ENCODE data around the gene COIL.

DNA sequence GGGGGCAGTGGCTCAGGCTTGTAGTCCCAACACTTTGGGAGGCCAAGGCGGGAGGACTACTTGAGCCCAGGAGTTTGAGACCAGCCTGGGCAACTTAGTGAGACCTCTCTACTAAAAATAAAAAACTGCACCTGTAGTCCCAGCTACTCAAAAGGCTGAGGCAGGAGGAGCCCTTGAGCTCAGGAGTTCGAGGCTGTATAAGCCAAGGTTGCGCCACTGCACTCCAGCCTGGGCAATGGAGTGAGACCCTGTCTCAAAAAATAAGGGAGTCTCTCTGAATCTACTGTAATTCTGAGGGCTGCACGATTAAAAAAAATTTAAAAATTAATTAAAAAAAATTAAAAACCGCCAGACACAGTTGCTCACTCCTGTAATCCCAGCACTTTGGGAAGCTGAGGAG lies 3.9 kb downstream of the COIL start:
- TF ChIP-seq, protein P1, sequence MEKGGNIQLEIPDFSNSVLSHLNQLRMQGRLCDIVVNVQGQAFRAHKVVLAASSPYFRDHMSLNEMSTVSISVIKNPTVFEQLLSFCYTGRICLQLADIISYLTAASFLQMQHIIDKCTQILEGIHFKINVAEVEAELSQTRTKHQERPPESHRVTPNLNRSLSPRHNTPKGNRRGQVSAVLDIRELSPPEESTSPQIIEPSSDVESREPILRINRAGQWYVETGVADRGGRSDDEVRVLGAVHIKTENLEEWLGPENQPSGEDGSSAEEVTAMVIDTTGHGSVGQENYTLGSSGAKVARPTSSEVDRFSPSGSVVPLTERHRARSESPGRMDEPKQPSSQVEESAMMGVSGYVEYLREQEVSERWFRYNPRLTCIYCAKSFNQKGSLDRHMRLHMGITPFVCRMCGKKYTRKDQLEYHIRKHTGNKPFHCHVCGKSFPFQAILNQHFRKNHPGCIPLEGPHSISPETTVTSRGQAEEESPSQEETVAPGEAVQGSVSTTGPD (CRISPR knock-in tag; IDR thresholded peaks at IDR 0.05), result no peak
- TF ChIP-seq, protein P2, sequence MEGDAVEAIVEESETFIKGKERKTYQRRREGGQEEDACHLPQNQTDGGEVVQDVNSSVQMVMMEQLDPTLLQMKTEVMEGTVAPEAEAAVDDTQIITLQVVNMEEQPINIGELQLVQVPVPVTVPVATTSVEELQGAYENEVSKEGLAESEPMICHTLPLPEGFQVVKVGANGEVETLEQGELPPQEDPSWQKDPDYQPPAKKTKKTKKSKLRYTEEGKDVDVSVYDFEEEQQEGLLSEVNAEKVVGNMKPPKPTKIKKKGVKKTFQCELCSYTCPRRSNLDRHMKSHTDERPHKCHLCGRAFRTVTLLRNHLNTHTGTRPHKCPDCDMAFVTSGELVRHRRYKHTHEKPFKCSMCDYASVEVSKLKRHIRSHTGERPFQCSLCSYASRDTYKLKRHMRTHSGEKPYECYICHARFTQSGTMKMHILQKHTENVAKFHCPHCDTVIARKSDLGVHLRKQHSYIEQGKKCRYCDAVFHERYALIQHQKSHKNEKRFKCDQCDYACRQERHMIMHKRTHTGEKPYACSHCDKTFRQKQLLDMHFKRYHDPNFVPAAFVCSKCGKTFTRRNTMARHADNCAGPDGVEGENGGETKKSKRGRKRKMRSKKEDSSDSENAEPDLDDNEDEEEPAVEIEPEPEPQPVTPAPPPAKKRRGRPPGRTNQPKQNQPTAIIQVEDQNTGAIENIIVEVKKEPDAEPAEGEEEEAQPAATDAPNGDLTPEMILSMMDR (CRISPR knock-in tag; IDR thresholded peaks at IDR 0.05), result no peak
- TF ChIP-seq SP4 (CRISPR knock-in tag; IDR thresholded peaks at IDR 0.05), result no peak
- no peak for TF ChIP-seq HNRNPUL1 (IDR thresholded peaks at IDR 0.05; ENCODE audit: low read depth, low read length)
- TF ChIP-seq RAD21 (CRISPR knock-in tag; IDR thresholded peaks at IDR 0.05), result no peak
- TF ChIP-seq NONO (IDR thresholded peaks at IDR 0.05), result no peak
- no peak for TF ChIP-seq NONO (CRISPR knock-in tag; conservative IDR thresholded peaks at IDR 0.05)
- no peak for TF ChIP-seq MXI1 (IDR thresholded peaks at IDR 0.05; ENCODE audit: borderline replicate concordance, low read depth, low read length)
- no peak for TF ChIP-seq SMARCE1 (IDR thresholded peaks at IDR 0.05; ENCODE audit: borderline replicate concordance)
- TF ChIP-seq, protein P3, sequence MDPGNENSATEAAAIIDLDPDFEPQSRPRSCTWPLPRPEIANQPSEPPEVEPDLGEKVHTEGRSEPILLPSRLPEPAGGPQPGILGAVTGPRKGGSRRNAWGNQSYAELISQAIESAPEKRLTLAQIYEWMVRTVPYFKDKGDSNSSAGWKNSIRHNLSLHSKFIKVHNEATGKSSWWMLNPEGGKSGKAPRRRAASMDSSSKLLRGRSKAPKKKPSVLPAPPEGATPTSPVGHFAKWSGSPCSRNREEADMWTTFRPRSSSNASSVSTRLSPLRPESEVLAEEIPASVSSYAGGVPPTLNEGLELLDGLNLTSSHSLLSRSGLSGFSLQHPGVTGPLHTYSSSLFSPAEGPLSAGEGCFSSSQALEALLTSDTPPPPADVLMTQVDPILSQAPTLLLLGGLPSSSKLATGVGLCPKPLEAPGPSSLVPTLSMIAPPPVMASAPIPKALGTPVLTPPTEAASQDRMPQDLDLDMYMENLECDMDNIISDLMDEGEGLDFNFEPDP (CRISPR knock-in tag; conservative IDR thresholded peaks at IDR 0.05), result no peak
- no peak for TF ChIP-seq ADNP (CRISPR knock-in tag; IDR thresholded peaks at IDR 0.05)
- TF ChIP-seq KLF6 (CRISPR knock-in tag; IDR thresholded peaks at IDR 0.05), result no peak
- TF ChIP-seq ZFP90 (CRISPR knock-in tag; IDR thresholded peaks at IDR 0.05; ENCODE audit: borderline replicate concordance), result no peak
- no peak for TF ChIP-seq FOXA1 (IDR thresholded peaks at IDR 0.05)
- TF ChIP-seq FOXA1 (CRISPR knock-in tag; IDR thresholded peaks at IDR 0.05), result no peak
- TF ChIP-seq SP1 (IDR thresholded peaks at IDR 0.05), result no peak
- TF ChIP-seq SP1 (CRISPR knock-in tag; IDR thresholded peaks at IDR 0.05), result no peak
